ENCODE results near the gene DDX4.
"Not testable (repeated sequence)": the region's sequence is repeated elsewhere in the genome, so short reads cannot be mapped to it uniquely, and the experiment has no call there.

DNA sequence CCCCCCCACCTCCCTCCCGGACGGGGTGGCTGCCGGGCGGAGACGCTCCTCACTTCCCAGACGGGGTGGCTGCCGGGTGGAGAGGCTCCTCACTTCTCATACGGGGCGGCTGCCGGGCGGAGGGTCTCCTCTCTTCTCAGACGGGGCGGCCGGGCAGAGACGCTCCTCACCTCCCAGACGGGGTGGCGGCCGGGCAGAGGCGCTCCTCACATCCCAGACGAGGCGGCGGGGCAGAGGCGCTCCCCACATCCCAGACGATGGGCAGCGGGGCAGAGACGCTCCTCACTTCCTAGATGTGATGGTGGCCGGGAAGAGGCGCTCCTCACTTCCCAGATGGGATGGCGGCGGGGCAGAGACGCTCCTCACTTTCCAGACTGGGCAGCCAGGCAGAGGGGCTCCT is 41.2 kb upstream of the DDX4 start:
- TF ChIP-seq, protein P1, sequence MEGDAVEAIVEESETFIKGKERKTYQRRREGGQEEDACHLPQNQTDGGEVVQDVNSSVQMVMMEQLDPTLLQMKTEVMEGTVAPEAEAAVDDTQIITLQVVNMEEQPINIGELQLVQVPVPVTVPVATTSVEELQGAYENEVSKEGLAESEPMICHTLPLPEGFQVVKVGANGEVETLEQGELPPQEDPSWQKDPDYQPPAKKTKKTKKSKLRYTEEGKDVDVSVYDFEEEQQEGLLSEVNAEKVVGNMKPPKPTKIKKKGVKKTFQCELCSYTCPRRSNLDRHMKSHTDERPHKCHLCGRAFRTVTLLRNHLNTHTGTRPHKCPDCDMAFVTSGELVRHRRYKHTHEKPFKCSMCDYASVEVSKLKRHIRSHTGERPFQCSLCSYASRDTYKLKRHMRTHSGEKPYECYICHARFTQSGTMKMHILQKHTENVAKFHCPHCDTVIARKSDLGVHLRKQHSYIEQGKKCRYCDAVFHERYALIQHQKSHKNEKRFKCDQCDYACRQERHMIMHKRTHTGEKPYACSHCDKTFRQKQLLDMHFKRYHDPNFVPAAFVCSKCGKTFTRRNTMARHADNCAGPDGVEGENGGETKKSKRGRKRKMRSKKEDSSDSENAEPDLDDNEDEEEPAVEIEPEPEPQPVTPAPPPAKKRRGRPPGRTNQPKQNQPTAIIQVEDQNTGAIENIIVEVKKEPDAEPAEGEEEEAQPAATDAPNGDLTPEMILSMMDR (IDR thresholded peaks at IDR 0.05), result not testable (repeated sequence)
- not testable (repeated sequence) for TF ChIP-seq POLR2AphosphoS5 (IDR thresholded peaks at IDR 0.05)
